Forelimb muscle (tissue), 1 donor: Measurements from ENCODE around the gene CERS5. TPM values are rescaled to one million over a fixed set of nuclear protein-coding genes. Genes with fewer than 3 reads are reported as not detected.

ENCODE experiments used
- DNase-seq: peaks from one replicate; pipeline ENCODE4 v3.0.0-alpha.2; 2013; ENCODE audit warnings: low read depth
- polyA plus RNA-seq: library from polyadenylated mRNA; unstranded; fragments of 120-200 nt; gene quantifications from one replicate; pipeline ENCODE4 v1.2.1, GENCODE V29; 2013; ENCODE audit not compliant: insufficient read length

CERS5 gene
- polyA plus RNA-seq, 1 donor = 48.7 TPM

DNA sequence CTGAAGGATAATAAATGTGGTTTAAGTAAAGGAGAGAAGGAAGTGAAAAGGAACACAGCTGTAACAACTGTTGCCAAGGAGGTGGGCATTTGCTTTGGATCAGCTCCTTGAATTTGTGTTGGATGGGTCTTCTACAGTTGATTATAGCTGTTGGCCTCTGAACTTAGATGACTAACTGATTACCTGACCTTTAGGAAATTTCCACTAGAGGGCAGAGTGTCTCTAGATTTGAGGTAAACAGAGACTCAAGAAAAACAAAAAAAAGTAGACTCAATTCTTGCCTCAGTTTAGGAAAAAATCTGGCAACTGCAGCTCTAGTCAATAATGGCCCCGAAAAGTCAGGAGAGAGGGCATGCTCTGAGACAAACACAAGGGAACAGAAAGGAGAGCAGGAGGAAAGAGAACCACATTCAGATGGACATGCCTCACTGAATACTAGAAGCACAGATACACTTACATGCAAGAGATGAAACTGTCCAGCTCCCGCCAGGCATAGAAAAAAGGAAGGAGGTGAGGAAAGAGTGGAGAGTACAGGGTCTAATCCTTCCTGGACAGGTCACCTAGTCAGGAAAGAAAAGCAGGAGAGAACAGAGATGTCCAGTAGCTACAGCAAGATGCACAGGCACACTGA, 34.5 kb downstream of the CERS5 start:
- DNase-seq = no peak

DNA sequence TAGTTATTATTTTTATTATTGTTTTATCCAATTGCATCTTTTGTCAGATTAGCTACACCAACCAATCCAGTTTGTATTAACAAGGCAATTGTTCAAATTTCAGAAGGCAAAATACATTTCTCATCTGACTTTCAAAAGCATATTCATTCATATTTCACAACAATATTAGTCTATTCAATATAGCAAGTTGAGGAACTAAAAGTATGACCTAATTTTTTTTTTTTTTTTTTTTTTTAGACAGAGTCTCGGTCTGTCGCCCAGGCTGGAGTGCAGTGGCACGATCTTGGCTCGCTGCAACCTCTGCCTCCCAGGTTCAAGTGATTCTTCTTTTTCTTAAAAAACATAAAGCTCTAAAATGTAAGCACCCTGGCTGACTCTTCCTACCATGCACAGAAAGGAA, 37.9 kb downstream of the CERS5 start:
- no peak for DNase-seq

DNA sequence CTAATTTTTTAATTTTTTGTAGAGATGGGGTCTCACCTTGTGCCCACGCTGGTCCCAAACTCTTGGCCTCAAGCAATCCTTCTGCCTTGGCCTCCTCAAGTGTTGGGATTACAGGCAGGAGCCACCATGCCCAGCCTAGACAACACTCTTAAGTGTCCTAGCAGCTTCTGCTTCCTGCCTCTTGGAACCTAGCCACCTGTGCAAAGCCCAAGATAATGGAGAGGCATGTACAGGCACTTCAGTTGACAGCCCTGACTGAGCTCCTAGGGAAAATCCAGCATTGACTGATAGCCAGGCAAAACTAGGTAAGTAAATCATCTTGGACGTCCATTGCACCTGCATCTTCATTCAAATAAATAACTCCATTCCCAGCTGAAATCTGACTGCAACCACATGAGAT, 39.6 kb downstream of the CERS5 start:
- no peak for DNase-seq

DNA sequence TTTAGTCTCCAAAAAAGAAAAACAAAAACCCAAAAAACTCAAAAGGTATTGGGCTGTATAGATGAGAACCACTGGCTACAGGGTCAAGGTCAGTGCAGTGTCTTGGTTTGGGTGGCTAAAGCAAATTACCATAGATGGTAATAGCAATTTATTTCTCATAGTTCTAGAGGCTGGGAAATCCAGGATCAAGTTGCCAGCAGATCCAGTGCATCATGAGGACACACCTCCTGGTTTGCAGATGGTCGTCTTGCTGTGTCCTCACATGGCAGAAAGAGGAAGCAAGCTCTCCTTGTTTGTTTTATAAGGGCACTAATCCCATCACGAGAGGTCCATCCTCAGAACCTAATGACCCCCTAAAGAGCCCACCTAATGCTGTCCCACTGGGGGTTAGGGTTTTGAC, 44.0 kb downstream of the CERS5 start:
- DNase-seq = no peak

DNA sequence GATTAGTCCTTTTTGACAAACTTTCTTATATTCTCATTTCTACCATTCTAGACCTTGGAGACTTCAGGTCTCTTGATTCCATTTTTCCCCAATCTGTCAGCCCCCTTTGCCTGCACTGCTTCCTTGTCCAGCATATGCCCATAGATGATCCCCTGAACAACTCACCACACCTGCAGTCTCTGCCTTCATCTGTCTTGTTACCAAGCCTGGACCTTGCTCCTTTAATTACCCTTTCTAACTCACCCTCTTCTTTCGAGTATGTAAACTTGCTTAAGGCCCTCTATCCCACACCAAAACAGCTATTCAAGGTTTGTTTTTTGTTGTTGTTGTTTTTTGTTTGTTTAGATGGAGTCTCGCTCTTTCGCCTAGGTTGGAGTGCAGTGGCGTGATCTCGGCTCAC, 45.5 kb downstream of the CERS5 start:
- no peak for DNase-seq

DNA sequence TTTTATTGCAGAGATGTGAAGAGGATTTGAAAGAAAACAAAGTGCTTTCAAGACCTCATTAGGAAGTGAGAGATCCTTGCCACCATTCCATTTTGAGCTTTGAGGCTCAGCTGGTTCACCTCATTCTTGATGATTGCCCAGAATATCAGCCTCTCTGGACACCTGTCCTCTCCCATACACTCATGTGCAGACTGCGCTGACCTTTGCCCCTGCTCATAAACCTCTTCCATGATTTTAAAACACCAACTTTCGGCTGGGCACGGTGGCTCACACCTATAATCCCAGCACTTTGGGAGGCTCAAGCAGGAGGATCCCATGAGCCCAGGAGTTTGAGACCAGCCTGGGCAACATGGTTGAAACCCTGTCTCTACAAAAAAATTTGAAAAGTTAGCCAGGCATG, 46.2 kb downstream of the CERS5 start:
- no peak for DNase-seq

DNA sequence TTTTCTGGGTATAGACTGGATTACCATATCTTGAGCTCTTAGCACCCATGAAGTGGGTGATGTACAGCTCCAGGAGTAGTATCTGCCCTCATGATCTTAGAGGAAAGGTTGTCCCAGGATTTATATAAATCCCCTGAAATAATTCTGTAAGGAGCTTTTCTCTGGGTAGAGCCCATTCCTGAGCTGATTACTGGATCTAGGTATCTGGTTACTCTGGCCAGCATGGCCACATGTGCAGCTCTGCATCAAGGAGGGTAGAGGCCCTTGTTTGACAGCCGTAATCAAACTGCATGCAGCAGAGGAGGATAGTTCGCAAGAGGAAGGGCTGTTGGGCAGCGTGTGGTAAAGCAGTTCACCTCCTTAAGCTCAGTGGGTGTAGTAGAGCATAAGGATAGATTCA, 46.6 kb downstream of the CERS5 start:
- DNase-seq = no peak

DNA sequence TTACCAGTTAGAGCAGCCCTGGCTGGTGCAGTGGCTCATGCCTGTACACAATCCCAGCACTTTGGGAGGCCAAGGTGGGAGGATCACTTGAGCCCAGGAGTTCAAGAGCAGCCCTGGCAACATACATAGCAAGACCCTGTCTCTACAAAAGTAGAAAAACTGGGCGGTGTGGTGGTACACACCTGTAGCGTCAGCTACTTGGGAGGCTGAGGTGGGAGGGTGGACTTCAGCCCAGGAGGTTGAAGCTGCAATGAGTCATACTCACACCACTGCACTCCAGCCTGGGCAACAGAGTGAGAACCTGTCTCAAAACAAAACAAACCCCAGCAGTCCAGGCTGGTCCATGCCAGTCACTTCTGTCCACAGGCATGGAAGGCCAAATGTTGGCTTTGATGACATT, 47.8 kb downstream of the CERS5 start:
- no peak for DNase-seq

DNA sequence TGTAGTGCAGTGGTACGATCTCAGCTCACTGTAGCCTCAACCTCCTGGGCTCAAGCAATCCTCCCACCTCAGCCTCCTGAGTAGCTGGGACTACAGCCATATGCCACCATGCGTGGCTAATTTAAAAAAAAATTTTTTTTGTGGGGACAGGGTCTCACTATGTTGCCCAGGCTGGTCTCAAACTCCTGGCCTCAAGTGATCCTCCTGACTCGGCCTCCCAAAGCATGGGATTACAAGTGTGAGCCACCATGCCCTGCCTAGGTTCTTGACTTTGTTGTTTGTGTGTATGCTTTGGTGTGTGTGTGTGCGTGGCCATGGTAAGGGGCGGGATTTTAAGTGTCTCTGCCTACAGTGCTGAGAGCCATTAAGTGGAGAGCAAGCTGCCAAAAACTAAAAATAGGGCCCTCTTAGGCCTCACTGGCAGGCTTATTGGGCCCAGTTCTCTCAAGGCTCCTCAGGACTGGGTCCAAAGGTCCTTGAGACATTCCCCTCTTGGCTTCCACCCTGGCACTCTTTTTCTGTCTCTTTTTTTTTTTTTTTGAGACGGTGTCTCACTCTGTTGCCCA, 50.0 kb downstream of the CERS5 start:
- no peak for DNase-seq

DNA sequence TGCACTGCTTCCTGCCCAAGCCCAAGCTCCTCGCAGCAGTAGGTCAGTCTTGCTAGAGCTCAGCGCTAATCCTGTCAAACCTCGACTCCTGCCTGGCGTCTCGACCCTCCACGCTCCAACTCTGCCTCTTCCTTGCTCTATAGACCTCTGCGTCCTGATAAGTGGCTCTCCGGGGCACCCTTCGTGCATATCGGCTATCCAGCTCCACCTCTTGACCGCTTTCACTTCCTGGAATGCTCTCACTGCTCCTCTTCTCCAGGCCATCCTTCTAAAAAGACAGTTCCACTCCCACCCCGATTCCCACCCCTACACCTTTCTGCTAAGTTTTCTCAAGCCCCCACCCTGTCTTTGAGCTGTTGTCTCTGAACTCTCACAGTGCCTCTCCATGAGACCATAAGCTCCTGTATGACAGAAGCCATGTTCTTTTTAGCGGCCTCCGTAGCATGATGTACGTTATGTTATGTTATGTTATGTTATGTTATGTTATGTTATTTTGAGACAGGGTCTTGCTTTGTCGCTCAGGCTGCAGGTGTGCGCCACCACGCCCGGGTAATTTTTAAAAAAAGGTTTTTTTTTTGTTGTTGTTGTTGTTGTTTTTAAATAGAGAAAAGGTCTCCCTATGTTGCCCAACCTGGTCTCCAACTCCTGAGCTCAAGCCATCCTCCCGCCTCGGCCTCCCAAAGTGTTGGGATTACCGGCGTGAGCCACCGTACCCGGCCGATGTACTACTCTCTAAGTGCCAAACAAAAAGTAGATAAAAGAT, 54.5 kb downstream of the CERS5 start:
- no peak for DNase-seq

DNA sequence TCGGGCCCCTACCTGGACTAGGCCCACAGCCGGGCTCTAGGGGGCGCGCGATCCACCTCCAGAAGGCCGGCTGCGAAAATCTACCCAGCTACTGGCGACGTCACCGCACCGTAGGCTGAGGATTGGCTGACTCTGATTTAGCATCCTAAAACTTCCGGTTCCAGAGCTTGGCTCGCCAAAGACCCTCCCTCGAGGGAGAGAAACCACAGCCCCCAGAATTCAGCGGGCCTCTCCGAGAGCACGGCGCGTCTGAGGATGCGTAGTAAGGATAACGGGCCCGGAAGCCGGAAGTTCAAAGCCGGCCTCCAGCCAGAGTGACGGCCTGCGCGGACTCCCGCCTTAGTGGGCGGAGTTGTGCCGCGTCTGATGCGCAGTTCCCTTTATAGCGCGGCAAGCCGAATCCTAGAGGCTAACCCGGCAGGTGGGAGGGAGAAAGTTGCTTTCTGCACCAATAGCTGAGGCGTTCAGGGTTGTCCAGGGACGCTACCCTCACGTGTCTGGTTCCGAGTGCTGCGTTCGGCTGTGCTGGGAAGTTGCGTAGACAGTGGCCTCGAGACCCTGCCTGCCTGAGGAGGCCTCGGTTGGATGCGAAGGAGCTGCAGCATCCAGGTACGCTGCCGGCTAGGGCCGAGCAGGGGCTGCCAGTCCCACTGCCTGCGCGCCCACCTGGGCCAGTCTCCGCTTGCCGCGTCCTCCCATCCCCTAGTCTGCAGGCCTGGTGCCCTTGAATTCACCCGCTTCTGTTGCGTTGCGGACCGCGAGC, 55.3 kb downstream of the CERS5 start, which contains the start of gene COX14:
TSS of gene COX14 (plus strand) at position 544 of the 763 bp plus-strand sequence. CDS start 7,808 bp downstream, outside the sequence.
- DNase-seq = peak; percentile 98

DNA sequence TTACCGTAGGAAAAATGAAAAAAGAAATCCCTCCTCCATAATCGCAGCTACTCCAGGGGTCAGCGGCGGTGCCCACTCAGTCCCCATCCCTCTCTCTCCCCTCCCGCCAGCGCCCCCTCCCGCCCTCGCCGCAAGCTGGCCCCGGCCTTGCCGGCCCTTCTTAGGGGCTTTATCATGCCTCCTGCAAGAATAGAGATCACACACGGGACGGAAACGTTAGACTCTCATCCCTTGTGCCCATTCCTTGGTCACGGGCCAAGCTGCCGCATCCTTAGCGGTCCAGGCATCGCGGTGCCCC, 55.8 kb downstream of the CERS5 start:
- DNase-seq = no peak

DNA sequence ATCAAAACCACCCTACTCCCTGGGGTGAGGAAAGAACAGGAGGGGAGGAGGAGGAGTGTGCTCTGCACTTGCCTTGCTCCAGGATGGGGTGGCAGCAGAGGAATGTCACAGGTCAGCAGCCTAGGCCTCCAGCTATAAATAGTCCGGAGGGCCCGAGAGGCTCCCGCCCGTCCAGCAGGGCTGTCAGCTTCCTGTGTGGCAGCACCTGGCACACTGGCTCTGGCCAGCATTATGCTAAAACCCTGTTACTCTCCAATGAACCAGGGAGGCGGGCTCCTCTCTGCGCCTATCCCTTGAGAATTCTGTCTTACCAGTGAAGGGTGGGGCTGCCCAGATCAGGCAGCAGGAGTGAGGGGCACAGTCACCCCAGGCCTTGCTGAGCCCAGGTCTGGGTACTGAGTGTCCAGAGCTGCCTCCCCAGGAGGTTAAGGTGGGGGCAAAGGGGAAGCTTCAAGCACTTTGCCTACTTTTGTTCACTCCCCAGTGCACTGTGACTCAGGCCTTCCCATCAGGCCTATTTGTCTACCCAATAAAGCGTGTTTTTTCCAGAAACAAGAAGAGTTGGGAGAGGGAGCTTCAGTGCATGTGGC, 56.3 kb downstream of the CERS5 start:
- DNase-seq = no peak

DNA sequence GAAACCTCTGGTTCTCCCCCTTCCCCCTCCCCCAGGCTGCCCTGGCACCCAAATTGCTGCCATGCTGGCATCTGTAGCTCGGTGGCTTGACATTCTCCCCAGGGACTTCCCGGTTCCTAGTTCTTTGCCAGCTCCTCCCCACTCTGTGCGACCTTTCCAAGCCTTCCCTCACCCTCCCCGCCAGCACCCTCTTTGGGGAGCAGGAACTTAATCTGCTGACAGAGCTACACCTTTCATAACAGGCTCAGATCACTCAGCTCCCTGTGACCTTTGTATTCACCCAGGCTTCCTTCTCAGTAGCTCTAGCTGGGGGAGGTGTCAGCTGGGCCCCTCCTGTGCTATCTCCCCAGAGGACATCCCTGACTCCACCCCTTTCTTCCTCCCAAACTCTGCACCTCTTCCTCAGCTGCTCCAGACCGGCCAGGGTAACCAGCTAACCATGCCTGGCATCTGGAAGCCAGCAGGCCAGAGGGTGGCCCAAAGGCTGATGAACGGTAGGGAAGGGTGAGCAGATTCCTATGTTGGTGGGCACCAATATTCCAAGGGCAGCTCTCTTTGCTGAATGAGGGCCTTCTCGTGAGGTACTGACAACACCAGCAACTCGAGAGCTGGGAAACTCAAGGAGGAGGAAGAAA, 56.9 kb downstream of the CERS5 start:
- no peak for DNase-seq

DNA sequence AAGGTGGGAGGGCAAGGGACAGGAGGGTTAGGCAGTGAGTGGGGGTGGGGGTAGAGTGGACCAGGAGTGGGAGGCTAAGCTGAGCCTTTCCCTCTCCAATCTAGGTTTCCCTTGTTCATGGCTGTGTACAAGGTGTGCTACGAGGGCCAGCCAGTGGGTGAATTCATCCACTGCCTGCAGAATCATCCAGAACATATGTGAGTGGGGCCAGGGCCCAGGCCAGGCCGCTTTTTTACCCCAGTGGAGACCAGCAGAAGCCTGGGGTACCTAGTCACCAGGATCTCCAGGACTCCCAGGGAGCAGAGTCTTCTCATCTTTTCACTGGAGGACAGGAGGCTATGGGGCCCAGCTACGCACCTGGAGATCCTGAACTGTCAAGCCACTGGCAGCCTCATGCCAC, 57.9 kb downstream of the CERS5 start:
- DNase-seq = no peak

DNA sequence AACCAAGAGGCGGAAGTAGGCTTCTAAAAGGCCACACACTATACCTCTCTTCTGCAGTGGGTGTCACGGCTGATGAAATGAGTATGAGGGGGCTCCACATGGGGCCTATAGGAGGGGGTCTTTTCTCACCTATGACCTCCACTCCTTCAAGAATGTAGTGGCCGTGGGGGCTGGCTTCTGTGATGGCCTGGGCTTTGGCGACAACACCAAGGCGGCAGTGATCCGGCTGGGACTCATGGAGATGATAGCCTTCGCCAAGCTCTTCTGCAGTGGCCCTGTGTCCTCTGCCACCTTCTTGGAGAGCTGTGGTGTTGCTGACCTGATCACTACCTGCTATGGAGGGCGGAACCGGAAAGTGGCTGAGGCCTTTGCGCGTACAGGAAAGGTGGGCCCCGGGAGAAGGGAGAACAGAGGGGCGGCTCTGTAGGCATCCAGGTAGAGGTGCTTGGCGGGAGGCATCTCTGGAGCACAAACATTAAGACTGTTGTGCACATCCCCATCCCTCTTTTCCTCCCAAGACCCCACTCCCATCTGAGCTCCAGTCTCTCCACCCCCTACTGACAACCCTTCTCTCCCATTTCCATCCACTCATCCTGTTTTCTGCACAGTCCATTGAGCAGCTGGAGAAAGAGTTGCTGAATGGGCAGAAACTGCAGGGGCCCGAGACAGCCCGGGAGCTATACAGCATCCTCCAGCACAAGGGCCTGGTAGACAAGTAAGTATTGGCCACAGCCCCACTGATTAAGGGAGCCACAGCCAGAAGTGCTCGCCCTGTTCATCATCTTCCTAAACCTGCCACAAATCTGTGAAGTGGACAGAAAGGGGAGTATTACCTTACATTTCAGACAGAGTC, 59.5 kb downstream of the CERS5 start:
- DNase-seq = no peak

DNA sequence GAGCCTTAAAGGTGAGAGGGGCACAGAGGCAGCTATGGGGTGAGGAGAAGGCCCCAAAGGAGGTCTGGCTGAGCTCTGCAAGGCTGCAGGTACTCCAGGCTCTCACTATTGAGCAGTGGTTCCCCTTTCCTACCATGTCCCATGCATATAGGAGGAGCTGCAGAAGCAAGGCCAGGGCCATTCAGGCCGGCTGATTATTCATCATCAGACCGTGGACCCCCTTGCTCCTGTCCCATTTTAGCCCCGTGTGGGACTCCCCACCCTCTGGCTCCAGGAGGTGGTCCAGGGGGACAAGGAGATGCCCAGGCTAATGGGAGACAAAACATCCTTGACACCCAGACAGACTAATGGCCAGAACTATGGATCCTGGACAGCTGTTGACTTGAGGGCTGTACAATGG, 60.3 kb downstream of the CERS5 start:
- no peak for DNase-seq

DNA sequence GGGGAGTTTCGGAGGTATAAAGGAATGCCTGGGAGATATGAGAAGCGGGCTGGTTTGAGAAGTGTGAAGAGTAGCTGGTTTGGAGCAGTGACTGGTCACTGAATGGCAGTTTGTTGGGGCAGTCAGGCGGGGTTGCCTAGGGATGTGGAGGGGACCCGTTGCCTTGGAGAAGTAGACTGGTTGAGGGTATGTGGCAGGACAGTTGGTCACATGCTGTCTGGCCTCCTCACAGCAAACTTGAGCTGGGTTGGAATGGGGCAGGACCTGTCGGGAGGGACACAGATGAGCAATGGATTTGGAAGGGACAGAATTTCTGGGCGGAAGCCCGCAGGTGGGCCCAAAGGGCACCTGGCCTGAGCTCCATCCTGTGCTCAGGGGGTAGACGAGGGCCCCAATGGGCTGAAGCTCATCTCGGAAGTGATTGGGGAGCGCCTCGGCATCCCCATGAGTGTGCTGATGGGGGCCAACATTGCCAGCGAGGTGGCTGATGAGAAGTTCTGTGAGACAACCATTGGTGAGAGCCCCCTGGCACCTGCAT, 61.2 kb downstream of the CERS5 start:
- no peak for DNase-seq

DNA sequence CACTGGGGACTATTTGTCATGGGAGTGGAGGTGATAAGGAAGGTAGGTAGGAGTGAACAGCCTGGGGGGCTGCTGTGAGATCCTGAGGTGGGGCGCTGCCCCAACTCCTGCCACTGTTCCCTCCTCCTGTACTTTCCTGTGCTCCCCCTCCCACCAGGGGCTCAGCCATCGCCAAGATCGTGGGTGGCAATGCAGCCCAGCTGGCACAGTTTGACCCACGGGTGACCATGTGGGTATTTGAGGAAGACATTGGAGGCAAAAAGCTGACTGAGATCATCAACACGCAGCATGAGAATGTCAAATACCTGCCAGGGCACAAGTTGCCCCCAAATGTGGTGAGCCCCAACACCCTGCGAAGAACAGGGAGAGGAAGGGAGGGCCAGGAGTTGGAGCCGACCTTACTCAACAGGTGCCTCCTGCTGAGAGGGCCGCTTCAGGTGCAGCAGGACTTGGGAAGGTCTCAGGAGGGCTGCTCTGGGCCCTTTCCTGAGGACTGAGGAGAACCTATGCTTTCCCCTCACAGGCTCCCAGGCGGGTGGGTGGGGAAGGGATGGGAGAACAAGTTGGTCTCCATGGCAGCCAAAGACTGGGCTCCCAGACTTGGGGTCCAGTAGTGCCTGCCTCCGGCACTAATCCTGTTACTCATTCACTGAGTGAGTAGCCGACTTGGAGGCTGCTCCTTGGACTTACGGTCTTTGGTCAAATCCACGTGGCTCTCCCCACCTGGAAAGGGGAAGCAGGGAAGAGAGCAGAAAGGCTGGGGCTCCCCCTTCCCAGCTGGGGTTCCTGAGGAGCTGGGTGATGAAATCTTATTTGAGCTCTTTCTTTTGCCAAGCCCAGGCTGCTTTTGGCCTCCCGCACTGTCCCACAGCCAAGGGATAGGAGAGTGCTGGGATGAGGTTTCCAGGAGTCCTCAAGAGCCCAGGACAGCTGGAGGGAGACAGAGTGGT, 62.5 kb downstream of the CERS5 start:
- DNase-seq = no peak
